ENCODE measurements around the gene TRABD2A.

Gene TRABD2A

DNA sequence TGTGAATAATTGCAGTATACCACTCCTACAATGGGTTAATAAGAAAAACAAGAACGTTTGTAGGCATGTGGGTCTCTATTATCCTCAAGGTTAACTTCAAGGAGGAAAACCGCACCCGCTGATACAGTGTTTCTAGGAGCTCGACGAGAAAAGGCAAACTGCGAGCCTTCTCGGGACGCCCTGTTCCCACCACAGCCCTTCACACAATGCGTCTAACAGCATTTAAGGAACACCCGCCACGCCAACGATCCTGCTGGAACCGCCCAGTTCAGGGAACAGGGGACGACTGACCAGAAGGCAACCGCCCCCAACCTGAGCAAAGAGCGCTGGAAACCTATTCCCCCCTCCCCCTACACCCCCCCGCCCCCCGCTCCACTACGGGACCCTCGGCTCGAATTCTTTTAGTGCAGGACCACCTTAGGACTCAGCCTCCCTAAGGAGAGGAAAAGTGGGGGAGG lies 23.9 kb upstream of the TRABD2A start:
- DNase-seq, result no peak

DNA sequence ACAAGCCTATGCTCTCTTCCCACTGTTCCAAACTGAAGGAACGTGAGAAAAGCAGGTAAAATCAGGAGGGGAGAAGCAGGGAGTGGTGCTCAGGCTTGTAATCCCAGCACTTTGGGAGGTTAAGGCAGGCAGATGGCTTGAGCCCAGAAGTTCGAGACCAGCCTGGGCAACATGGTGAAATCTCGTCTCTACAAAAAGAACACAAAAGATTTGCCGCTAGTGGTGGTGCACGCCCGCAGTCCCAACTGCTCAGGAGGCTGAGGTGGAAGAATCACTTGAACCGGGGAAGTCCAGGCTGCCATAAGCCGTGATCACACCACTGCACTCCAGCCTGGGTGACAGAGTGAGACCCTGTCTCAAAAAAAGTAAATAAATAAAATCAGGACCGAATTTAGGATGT lies 23.3 kb upstream of the TRABD2A start:
- DNase-seq, result no peak

DNA sequence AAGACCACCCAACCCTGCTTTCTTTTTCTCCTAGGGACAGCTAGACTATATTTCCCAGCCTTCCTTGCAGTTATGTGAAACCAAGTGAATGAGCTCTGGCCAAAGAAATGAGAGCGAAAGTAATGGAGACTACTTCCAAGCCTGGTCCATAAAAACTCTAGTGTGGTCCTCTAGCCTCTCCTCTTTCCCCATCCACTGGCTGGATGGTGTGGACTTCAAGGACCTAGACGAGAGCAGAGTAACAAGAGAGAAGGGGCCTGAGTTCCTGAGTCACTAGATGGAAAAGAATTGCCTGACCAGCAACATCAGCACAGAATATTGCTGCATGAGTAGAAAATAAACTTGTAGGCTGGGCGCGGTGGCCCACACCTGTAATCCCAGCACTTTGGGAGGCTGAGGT lies 21.6 kb upstream of the TRABD2A start:
- DNase-seq, result no peak

DNA sequence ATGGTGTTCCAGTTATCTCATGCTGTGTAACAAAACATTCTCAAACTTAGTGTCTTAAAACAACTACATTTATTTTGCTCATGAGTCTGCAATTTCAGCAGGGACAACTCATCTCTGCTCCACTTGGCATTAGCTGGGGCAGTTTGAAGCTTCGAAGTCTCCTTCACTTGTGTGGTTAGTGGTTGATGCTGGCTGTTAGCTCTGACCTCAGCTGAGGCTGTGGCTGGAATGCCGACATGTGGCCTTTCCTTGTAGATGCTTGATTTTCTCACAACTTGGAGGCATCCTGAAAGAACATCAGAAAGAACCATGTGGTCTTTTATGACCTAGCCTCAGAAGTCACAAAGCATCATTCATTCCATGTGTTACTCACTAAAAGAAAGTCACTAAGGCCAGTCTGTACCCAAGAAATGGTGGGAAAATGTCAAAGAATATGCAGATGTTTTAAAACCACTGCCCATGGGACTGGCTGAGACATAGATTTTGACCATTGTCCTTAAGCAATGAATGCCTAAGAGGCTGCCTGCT lies 20.8 kb upstream of the TRABD2A start:
- no peak for DNase-seq

DNA sequence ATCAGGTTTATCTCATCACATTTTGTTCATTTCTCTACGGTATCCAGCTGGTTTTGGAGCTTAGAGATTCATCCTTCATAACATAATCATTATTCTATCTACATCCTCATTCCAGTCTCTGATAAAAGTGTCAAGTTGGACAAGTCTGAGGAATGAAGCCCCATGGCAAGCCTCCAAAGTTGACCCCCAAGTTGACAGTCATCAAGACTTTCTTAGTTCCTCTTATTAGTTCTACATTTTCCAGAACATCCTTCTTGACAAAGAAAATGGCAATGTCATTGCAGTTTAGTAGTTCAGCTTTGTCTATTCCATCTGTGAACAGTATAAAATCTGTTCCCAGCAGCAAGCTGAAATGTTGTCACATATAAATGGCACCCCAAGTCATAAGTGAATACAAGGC lies 20.1 kb upstream of the TRABD2A start:
- DNase-seq, result no peak

DNA sequence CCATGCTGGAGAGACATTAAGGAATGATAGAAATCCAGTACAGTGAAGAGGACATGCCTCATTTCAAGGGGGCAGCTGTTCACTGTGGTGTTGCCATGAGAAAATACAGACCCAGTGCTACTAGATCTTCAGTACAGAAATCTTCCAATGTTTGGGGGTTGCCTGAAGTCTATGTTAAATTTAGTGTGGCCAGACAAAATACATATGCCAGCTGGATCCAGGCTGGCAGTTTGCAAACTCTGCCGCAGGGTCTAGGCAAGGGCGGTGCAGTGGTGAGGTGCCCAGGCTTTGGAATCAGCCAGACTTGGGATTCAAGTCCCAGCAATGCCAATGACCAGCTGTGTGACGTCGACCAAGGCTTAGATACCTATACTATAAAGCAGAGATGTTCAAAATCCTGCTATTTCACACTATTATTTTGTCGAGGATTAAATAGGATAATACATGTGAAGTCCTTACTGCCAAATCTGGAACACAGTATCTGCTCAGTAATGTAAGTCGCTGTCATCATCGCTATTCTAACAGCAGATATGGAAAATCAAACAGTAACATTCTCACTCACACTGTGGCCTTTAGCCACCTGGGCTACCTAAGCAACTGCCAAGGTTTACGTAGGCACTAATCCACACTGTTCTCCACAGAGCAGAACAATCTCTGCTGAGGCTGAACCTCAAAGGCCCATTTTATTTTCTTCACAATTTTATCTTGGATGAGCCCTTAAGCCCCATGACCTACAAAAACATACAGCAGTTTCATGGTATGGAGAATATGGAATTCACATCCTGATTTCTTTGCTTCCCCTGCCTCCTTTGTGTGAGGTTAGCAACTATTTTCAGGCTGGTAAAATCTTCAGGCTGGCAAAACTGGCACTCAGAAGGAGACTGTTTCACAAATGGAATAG lies 18.7 kb upstream of the TRABD2A start:
- no peak for DNase-seq

DNA sequence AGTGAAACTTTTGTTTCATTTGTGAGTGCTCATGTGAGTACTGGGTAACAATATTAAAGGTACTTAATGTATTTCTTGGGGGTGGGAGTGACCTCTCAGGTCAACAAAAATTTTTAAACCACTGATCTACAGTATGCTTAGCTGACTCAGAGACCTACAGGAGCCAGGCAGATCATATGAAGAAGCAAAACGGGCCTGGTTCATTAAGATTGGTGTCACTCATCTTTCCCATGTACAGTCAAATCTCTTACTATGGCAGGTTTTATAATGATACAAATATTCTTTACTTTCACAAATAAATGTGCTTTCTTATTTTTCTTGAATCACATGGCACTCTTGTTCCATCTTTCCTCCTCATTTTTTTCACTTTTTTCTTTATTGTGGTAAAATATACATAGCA lies 16.9 kb upstream of the TRABD2A start:
- DNase-seq, result no peak

DNA sequence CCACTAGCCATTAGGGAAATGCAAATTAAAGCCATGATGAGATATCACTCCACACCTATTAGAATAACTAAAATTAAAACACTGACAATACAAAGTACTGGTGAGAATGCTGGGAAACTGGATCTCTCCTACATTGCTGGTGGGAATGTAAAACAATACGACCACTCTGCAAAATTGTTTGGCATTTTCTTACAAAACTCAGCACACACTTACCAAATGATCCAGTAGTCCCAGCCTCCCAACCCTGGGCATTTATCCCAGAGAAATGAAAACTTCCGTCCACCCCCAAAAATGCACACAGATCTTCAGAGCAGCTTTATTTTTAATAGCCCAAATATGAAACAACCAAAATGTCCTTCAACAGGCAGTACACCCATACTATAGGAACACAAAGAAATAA lies 15.7 kb upstream of the TRABD2A start:
- DNase-seq, result no peak

DNA sequence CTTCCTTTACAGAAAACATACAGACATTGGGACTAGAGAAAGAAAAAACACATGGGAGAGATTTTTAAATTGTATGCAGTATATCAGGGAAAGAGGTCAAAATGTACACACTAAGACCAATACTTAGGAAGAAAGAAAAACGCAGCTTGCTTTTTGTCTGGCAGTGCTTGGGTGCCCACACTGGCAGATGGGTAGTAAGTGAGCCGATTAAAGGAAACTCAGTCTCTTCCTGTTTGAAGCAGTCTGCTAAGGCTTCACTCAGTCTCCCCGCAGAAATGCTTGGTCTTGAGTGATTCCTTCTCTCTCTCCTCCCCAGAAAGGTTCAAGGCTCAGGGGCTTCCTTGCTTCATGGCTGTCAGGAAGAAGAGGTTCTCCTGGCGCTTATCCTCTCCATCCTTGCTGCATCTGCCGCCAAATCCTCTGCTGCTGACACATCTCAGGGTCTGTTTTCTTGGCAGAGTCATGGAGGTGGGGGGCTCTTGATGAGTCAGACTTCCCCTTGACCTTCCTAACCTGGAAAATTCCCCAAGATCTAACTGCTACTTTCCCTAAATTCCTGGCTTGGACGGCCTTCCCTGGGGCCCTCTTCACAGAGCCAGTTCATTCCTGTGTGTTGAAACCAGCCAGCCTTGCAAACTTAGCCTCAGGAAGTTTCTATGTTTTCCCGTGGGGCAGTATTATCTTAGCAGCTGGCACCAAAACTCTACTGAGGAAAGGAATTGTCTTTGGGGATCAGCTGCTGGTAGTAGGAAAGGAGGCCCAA lies 14.1 kb upstream of the TRABD2A start:
- peak; percentile 44 for DNase-seq

DNA sequence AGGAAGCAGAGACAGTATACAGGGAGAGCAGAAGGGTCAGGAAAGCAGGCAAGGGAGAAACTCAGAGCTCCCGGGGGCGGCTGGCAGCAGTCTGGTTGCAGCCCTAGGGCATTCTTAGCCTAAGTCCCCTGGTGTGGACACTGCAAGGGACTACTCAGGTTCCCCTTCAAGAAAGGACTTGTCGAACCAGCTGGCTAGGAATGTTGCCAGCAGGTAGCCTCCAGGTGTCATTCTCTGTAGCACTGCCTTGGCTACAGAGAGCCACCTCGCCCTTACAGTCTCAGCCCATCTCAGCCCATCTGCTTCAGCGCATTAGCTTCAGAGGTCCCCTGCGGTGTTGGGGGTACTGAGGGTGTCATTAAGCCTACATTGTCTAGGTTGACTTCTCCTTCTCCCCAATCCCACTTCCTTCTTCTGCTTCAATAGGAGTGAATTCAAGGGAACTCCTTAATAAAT lies 13.3 kb upstream of the TRABD2A start:
- no peak for DNase-seq

DNA sequence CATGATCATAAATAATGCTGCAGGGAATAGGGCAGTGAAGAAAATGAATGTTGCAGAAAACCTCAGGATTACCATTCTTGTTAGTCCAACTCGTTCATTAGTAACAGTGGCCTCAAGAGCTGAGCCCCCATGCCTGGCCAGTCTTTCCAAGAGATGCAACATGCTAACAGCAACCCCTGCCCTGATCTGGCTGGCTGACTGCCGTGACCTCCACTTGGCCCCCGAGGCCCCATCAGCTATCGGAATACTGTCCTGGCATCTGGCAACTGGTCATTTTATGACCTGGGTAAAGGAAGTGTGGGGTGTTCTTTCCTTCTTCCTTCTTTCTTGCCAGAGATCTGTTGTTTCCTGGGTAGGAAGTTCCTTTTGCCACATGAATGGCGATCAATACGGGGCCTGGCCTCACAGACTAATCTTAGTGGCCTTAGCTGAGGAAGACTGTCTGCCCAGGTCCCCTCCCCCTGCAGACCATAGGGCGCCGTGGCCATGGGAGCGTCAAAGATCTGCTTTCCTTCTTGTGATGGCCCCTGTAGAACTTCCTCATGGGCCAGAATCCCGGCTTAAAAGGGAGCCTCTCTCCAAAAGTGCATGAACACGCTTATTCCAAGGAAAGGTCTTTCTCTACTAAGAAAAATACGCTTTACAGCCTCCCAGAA lies 10.6 kb upstream of the TRABD2A start:
- no peak for DNase-seq

DNA sequence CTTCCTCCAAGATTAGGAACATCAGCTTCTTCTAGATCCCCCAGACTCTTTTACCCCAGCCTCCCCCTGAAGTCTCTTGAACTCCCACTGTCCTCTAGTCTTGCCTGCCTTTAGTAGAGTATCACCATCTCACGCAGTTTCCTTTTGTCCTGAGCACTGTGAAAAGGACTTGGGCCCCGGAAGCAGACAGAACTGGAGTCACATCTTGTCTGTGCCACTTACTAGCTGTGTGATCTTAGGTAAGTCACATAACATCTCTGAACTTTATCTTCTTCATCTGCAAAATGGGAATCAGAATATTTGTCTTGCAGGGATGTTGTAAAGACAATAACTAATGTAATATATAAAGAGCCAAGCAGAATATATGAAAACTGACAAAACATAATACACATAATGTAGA lies 8.4 kb upstream of the TRABD2A start:
- DNase-seq, result peak; percentile 34

DNA sequence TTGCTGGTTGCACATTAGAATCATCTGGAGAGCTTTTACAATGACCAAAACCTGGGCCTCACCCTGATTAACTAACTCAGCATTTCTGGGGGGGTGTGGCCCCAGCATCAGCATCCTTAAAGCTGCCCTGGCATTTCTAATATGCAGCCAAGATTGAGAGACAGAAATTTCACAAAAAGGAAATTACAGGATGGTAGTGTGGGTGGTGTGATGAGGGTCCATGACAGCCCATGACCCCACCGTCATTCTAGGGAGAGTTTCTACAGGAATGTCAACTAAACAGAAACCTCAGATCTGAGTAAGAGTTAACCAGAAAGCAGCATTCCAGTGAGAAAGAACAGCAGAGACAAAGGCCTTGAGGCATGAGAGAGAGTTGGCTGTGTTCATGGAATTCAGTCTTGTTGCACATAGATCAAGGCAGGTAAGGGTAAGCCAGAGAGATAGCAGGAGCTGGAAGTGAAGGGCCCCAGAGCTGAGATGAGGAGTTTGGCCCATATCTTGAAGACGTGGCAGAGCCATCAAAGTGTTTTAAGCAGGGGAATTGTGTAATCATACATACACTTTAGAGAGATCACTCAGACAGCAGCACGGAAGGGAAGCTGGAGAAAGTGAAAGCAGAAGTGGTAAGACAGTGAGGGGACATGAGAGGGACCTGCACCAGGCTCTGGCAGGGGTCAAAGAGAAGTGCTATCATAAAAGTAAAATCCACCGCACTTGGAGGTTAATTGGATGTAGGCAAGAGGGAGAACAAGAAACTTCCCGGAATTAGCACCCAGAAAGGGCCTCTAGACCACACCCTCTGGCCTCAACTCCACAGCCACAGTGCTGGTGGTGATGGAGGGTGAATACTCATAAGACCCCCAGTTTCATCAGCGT lies 7.8 kb upstream of the TRABD2A start:
- peak; percentile 76 for DNase-seq

DNA sequence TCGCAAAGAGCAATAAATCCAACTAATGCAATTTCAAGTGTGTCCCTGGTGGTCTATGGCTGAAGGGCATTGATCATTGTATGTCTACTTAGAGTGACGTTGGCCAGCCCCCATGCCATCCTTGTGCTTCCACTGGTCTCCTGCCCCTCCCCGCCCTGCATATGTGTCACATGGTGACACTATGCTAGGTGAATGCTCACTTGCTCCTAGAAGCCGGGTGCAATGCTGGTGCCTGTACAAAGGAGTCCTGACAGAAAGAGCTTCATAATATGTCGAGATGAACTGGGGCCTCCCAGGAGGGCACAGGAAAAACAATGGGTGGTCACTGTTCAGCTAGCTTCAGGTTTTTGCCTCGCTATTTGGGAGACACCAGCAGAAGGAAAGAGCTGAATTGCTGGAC lies 5.9 kb upstream of the TRABD2A start:
- no peak for DNase-seq

DNA sequence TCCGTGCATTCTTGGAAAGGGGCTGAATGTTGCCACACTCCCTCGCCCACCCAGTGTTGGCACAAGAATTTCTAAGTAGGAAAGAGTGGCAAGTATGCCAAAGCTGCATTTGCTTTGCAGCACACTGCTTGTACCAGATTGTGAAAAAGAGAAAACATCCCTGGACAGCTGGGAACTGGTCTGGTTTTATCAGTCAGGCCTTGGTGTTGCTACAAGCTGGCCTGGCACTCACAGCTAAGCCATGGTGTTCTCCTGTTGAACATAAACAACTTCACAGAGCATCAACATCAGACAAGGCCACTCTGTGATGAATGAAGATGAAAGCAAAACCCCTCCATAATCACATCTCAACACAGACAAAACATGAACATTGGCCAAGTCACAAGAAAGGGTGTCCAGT lies 4.2 kb upstream of the TRABD2A start:
- no peak for DNase-seq

DNA sequence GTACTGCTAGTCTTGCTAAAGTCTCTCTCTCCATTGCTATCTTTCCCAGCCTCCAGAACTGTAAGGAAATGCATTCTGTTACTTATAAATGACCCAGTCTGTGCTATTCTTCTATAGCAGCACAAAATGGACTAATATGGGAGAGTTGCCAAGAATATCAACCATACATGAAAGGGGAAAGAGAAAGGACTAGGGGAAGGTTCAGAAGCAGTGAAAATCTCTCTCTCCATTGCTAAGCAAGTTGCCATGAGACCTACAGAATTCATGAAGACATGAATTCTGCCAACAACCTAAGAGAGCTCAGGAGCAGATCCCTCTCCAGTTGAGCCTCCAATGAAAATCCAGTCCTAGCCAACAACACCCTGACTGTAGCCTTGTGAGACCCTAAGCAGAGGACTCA lies 3.6 kb upstream of the TRABD2A start:
- DNase-seq, result no peak

DNA sequence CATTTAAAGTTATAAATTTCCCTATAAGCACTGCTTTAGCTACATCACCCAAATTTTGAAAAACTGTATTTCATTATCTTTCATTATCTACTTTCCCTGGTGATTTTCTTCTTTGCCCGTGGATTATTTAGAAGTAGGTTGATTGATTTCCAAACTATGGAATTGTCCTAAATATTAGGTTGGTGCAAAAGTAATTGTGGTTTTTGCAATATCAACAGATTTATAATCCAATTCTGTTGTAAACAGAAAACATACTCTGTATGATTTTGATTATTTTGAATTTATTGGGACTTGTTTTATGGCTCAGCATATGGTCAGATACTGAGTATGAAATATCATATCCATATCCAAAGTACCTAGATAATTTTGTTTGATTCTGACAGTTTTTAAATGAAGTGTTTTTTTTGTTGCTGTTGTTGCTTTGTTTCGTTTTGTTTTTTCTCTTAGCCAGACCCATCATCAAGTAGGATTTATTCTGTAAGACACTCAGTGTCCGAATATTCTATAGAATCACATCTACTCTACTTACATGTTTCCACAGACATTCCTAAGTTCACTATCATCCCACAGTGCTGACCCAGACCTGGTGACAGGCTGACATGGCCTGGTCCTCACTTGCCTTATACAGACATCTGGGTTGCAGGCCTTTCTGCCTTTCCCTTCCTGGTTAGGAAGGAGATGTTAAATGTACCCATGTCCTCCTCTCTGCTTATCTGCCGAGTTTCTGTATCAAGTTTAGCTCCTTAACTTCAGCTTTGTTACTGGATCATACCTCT lies 2.1 kb upstream of the TRABD2A start:
- DNase-seq, result no peak

DNA sequence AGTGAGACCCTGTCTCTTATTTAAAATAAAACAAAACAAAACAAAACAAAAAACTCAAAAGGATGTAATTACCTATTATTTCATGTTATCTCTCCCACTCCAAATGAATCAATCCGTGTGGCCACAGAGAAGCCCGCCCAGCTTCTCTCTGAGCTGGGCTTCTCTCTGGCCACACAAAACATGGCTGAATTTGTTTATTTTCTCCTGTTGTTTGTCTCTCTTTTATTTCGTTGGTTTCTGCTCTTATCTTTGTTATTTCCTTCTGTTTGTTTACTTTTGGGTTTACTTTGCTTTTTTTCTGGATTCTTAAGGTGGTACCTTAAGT lies 1.5 kb upstream of the TRABD2A start:
- DNase-seq, result no peak

DNA sequence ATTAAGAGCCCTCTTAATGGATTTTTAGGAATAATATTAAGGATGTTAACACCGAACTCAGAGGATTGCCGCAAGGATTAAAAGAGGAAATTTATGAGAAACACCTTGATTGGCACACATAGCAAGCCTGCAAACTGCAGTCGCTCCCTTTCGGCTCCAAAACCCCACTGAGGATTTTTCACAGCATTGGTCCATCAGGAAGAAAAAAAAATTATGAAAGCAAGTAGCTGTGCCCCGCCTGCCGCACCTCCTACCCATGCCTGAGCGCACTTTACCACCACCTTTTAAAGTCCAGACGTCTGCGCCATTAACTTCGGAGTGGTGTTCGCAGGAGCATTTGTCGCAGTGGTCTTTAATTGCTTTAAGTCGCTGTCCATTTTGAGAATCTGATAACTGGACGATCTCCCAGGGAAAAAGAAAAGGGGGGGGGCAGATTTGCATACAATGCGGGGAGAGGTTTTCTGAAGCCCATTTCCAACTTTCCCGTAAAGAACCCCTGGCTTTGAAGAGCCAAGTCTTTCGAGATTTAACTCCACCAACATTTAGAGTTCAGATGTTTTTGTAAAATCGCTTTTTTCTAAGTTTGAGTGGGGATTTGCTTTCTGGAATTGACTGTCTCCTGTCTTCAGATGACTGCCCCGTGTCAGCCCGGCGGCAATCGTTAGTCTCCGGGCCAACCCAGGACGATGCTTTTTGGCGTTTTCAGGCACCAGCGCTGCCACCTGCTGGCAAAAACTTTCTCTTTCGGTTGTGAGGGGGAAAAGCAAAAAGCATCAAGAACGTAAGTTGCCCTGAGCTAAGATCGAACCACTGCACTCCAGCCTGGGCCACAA lies 913 bp upstream of the TRABD2A start:
- peak; percentile 88 for DNase-seq

DNA sequence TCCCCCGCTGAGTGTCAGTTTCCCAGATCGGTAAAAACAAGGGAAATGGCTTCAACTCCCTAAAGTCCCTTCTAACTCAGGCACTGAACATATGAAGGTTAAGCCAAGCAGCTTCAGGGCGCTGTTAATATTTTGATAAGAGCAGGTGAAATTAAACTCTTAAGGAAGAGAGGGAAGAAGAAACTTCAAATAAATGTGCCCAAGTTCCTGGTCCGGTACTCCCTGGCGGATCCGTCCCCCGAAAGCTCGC lies 564 bp downstream of the TRABD2A start:
- DNase-seq, result no peak

Measured in CD4-positive, alpha-beta T cell treated with Interleukin-12 subunit alpha and Interleukin-12 subunit beta, for 1 hour (primary cell).